ENCODE results near the gene NUDT12. TPM values are rescaled to one million over a fixed set of nuclear protein-coding genes. Genes with fewer than 3 reads are reported as not detected.

The NUDT12 gene
- total RNA-seq, 4 donors from 2014 or later = 1.5 to 37.1 (median 11.5) TPM

- TF ChIP-seq POLR2A (IDR thresholded peaks at IDR 0.05) (no peak), CTCF (IDR thresholded peaks at IDR 0.05) (no peak)
- no peak overlapping the region for H3K27ac ChIP-seq
- no peaks in the 10 kb centered on the region for H3K9me3 ChIP-seq
- DNase-seq = no peak
- H3K4me3 ChIP-seq = no peak overlapping the region
- intact Hi-C loops (cut with DNase I; ENCODE audit: low total_unique reads) = no loop called here
- H3K36me3 ChIP-seq = no peaks in the 10 kb centered on the region
- no peaks in the 10 kb centered on the region for H3K4me1 ChIP-seq
- no peaks in the 10 kb centered on the region for H3K27me3 ChIP-seq
Measured at GRCh38 chr5:103505581-103506305, 56.8 kb downstream of the NUDT12 start.

- intact Hi-C loops (cut with DNase I; ENCODE audit: low total_unique reads) = no loop called here
- TF ChIP-seq CTCF (IDR thresholded peaks at IDR 0.05) (no peak), POLR2A (IDR thresholded peaks at IDR 0.05) (no peak)
- Histone ChIP-seq H3K27me3 (no peaks in the 10 kb centered on the region), H3K36me3 (no peaks in the 10 kb centered on the region), H3K27ac (no peak overlapping the region), H3K4me1 (no peaks in the 10 kb centered on the region), H3K9me3 (no peaks in the 10 kb centered on the region), H3K4me3 (no peak overlapping the region)
- DNase-seq = no peak
Measured at GRCh38 chr5:103503066-103503465, 59.5 kb downstream of the NUDT12 start.

DNA sequence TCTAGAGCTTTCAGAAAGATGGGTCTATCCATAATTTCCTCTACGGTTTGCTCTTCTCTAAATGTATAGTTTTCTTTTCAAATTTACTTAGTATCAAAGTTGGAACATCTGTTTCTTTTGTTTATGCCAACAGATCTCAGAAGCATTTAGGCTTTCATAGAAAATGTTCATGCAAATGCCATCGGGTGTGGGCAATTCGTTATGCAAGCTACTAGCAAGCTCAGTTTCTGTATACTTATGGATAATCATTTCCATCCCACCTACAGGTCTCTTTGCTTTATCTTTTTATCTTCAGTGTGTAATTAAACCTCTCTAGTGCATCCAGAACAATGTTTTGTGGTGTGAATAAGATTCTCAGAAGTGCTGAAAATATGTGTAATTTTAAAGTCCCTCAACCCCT, 59.9 kb downstream of the NUDT12 start:
- H3K9me3 ChIP-seq = no peaks in the 10 kb centered on the region
- no peaks in the 10 kb centered on the region for H3K4me1 ChIP-seq
- no peak for DNase-seq
- no peak overlapping the region for H3K4me3 ChIP-seq
- TF ChIP-seq POLR2A (IDR thresholded peaks at IDR 0.05) = no peak
- TF ChIP-seq CTCF (IDR thresholded peaks at IDR 0.05) = no peak
- no peaks in the 10 kb centered on the region for H3K36me3 ChIP-seq
- intact Hi-C loops (cut with DNase I; ENCODE audit: low total_unique reads) = no loop called here
- no peak overlapping the region for H3K27ac ChIP-seq
- no peaks in the 10 kb centered on the region for H3K27me3 ChIP-seq
